Ishikawa (cell line): ENCODE measurements around the gene SLC9A1.

Experiments
- CREB1 ChIP-seq: IDR thresholded peaks from 2 replicates; pipeline ENCODE4 v1.6.1; 2012; ENCODE audit warnings: low read depth
- RAD21 ChIP-seq: IDR thresholded peaks from 2 replicates; pipeline ENCODE4 v1.6.1; 2012; ENCODE audit warnings: low read depth
- REST ChIP-seq: IDR thresholded peaks from 2 replicates; pipeline ENCODE4 v1.6.1; 2012; ENCODE audit warnings: low read depth, mild to moderate bottlenecking
- YY1 ChIP-seq: IDR thresholded peaks from 2 replicates; pipeline ENCODE4 v1.6.1; 2012; ENCODE audit warnings: low read depth
- TF ChIP-seq, protein P1 (sequence below): IDR thresholded peaks from 2 replicates; pipeline ENCODE4 v1.6.1; 2012

GRCh38 chr1:27133991-27134390 is 20.9 kb downstream of the SLC9A1 start:
- TF ChIP-seq REST (no peak), RAD21 (no peak), CREB1 (no peak), YY1 (no peak)
- TF ChIP-seq, protein P1, sequence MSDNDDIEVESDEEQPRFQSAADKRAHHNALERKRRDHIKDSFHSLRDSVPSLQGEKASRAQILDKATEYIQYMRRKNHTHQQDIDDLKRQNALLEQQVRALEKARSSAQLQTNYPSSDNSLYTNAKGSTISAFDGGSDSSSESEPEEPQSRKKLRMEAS: no peak
